GM18520 (cell line): ENCODE results near the gene CACFD1.
A peak's percentile ranks its signal among the peaks of the same experiment; 100 is the strongest.

Experiments
- ATAC-seq: cut with Tn5 transposase; IDR thresholded peaks from one replicate; pipeline ENCODE4 v1.9.1; 2021; ENCODE audit not compliant: unreplicated experiment

Gene CACFD1

DNA sequence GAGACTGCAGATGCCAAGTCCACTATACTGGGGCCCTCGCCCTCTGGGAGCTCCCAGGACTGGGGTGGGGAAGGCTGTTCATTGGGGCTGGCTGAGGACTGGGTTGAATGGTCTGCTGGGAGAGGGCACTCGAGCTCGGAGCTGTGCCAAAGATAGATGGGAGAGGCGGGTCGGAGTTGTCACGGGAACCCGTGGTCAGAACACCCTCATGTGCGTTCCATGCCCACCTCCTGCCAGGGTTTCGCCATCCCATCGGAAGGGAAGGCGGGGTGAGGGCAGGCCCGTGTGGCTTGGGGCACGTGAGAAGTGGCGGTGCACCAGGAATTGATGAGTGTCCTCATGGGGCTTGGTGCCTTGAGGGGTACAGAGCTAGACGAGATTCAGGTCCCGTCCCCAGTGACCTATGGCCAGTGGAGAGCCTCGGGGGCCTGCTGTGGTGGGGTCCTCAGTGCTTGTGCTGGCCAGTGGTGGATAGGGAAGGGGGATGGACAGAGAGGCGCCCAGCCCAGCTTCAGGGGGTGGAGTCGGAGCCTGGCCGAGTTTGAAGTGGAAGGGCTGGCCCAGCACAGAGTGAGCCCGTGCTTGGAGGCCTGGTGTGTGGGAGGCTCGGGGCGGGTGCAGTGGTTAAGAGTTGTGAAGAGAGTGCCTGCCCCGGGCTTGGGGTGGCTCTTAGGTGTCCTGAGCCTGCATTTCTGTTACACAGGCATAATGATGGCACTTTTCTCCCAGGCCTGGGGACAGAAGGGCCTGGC, 4.3 kb downstream of the CACFD1 start:
- no peak for ATAC-seq

DNA sequence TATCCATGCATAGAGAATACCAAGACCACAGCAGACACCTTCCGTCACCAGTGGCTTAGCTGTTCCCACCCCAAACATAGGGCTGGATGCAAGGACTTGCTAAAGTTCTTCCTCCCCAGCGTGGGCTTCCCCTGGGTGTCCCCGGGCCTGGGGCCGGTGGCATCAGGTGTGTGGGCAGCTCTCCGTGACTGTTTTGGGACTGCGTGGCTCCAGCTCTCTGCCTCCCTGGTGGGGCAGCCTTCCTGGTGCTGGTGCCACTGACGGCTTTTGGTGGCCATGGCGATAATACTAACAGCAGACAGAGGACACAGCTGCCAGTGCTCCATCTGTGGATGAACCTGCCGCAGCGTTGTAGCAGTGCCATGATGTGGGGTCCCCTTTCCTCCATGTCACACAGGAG, 4.9 kb downstream of the CACFD1 start:
- ATAC-seq: no peak

- no peak for ATAC-seq
Measured at GRCh38 chr9:133465984-133466383, 6.2 kb downstream of the CACFD1 start.

GRCh38 chr9:133467101-133467500, 7.3 kb downstream of the CACFD1 start:
- ATAC-seq: no peak

DNA sequence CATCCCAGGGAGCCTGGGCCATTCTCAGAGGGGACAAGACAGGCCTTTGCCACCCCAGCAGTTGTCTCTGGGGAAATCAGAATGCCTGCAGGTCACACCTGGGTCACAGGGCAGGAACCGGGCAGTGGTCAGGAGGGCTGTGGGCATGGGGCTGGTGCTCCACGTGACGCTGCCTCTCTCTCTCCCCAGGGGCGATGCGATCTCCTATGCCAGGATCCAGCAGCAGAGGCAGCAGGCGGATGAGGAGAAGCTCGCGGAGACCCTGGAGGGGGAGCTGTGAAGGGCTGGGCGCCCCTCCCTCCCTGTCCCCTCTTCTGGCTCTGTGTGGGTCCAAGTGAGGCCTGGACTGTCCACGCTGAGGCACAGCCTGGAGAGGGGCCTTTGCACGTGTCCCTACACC, 8.6 kb downstream of the CACFD1 start:
- no peak for ATAC-seq

- no peak for ATAC-seq
Measured at GRCh38 chr9:133468777-133469421, 9.1 kb downstream of the CACFD1 start.

GRCh38 chr9:133470427-133470924, 10.7 kb downstream of the CACFD1 start:
- ATAC-seq: no peak

DNA sequence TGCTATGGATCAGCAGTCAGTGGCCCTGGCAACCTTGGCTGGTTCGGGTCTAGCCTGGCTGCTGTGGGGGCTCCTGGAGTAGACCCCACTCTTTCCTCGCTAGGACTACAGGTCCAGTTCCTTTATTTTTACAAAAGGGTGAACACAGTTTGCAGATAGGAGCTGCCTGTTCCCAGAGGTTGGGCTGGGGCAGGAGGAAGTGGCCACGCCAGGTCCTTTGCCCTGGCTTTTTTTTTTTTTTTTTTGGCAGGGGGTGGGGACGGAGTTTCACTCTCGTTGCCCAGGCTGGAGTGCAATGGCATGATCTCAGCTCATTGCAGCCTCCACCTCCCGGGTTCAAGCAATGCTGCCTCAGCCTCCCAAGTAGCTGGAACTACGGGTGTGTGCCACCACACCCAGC, 11.2 kb downstream of the CACFD1 start:
- ATAC-seq: no peak

DNA sequence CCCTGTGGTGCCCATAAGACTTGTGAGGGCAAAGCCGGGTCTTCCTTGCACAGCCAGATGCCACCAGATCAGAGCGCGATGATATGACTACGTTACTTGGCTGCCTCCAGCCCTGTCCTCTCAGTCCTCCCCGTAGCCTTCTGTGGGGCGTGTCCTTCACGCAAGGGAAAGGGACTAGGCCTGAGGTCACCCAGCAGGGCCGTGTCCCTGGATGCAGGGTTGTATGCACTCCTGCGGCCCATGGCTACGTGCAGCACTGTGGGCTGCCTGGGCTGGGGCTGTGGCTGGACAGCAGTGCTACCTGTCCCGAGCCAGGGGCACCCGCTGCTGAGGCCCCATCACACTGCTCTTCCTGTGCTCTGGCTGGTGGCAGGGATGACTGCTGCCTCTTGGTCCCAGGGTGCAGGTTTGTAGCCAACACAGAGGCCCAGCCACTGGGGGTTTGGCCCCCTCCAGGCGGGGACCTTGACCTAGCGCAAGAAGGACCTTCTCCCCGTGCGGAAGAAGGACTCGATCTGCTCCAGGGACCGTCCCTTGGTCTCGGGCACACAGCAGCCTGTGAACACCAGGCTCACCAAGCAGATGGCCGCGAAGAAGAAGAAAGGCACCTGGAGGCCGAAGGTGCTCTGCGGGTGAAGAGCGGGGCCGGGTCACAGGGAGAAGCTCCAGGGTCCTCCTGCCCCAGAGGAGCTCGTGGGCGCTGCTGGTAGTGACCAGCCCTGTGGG, 11.9 kb downstream of the CACFD1 start:
- no peak for ATAC-seq

GRCh38 chr9:133472277-133472645, 12.5 kb downstream of the CACFD1 start:
- ATAC-seq: no peak

- ATAC-seq: no peak
Measured at GRCh38 chr9:133472753-133473378, 13.1 kb downstream of the CACFD1 start.

- no peak for ATAC-seq
Measured at GRCh38 chr9:133473743-133474142, 14.0 kb downstream of the CACFD1 start.

- no peak for ATAC-seq
Measured at GRCh38 chr9:133474215-133474614, 14.4 kb downstream of the CACFD1 start.

- ATAC-seq: no peak
Measured at GRCh38 chr9:133474853-133475252, 15.1 kb downstream of the CACFD1 start.

DNA sequence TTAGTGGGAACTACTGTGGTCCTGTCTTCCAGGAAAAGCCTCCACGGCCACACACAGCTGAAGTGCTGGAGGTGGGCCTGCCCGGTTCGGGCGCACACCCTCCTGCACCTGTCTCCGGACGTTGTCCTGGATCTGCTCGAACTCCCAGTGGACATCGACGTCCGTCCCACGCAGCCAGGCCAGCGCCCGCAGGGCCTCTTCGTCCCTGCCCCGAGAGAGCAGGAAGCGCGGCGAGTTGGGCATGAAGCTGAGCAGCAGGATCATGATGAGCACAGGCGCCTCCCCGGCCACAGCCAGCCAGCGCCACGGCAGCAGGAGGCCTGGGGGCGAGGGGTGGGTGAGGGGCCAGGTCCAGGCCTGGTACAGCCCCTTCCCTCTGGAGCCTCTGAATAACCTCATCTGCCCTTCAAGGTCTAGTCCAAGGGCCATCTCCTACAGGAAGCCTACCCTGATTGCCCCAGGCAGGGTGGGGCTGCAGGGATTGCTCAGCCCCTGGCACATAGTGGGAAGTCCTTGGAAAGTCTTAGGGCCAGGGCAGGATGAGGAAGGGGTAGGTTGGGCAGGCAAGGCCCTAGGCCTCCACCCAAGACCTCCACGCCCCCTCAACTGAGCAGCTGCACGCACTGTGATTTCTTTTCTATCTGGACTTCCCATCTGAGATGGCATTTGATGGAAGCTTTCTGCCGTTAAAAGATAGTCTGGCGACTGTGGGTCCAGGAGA, 15.7 kb downstream of the CACFD1 start:
- ATAC-seq: no peak

GRCh38 chr9:133476036-133476931, 16.5 kb downstream of the CACFD1 start:
- no peak for ATAC-seq

GRCh38 chr9:133476941-133477340, 17.2 kb downstream of the CACFD1 start:
- ATAC-seq: no peak

- ATAC-seq: no peak
Measured at GRCh38 chr9:133477461-133477860, 17.7 kb downstream of the CACFD1 start.

DNA sequence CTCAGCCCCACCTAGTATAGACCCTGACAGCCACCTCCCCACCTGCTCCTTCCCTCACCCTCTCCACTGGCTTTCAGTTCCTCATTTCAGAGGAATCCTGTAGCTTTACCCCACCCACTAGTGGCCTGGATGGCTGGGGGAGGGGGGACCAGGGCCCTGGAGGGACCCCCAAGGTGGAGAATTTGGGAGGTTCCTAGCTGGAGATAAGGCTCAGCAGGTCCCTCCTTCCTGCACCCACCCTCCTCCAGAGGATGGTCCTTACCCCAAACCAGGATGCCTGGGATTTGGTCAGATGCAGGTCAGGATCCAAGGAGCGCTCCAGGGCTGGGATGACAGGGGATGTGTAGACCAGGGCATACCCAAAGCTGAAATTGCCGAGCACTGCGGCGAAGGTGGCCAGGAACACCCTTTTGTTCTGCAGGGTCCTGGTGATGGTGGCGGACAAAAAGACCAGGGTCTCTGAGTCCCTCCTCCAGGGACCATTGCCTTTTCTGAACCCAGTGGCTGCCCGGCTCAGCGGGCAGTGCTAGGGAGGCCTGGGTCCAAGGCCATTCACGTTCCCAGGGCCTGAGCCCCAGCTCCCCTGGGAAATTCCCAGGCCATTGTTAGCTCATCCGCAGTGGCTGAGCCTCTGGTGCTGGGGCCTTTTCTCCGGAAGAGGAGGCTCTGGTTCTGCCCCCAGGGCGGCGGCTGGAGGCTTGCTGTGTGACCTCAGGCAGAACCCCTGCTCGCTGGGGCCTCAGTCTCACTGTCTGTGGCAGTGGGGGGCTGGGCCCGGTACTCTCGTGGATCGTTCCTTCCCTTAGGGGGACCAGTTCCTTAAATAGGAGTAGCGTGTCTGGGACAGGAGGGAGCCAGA, 18.4 kb downstream of the CACFD1 start:
- peak; percentile 5 for ATAC-seq
